ENCODE data around the gene KMT2C.

DNA sequence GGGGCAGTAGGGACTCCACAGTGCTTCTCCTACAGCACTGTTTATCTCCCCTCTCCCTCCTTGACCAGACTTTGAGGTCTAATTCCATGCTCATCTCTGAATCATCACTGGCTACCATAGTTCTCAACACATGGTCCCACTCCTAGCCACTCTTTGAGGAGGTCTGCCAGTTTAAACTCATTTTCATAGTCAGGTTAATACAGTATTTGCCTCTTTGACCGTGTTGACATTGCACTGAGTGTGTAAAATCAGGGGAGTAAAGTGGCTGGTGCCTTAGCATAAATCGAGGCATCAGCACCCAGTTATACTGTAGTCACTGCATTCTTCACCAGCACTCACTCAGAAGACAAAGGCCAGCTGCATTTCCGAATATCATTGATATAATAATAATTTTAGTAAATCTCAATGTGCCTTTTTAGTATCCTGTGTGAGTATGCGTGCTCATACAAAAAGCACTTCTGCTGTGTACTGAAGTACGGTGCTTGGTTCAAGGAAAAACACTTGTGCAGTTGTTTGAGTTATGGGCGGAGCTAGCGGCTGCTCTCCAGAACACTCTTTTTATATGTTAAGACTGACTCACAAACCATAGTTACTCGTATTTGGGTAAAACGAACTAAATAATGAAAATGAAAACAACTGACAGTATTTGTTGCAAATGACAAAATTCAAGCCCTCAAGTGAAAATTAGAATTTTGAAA is 320.6 kb downstream of the KMT2C start:
- TF ChIP-seq EZH2 (IDR thresholded peaks at IDR 0.05; ENCODE audit: insufficient read depth, poor library complexity, severe bottlenecking) (no peak), EZH2phosphoT487 (IDR thresholded peaks at IDR 0.05; ENCODE audit: insufficient read depth, low read depth) (no peak)
